Mucosa of descending colon (tissue), 3 donors: ENCODE results near the gene UNC5C. TPM values are rescaled to one million over a fixed set of nuclear protein-coding genes. Genes with fewer than 3 reads are reported as not detected.

Experiments used
- ATAC-seq: fragments of 200-7000 bp; cut with Tn5 transposase; one replicate; pipeline ENCODE4 v1.9.1; 2020; ENCODE audit warnings: mild to moderate bottlenecking, moderate library complexity
- DNase-seq, 3 donors: peaks; one replicate each; pipeline ENCODE4 v3.0.0-alpha.2; 2020
- H3K36me3 ChIP-seq: fragments of 200-600 bp; one replicate; pipeline ENCODE4 v1.8.0; 2021; ENCODE audit warnings: low read depth, mild to moderate bottlenecking
- H3K4me1 ChIP-seq: fragments of 200-600 bp; one replicate; pipeline ENCODE4 v1.8.0; 2021; ENCODE audit warnings: low read depth, mild to moderate bottlenecking
- H3K4me3 ChIP-seq: fragments of 200-600 bp; one replicate; pipeline ENCODE4 v1.8.0; 2021; ENCODE audit warnings: mild to moderate bottlenecking
- H3K9me3 ChIP-seq: fragments of 200-600 bp; one replicate; pipeline ENCODE4 v1.8.0; 2021; ENCODE audit warnings: mild to moderate bottlenecking
- CTCF ChIP-seq: fragments of 200-600 bp; IDR thresholded peaks from one replicate; pipeline ENCODE4 v1.8.0; 2022; ENCODE audit warnings: antibody characterized with exemption, mild to moderate bottlenecking
- intact Hi-C, 2 donors: fragments of 100-400 bp; cut with DNase I in 1 of 2; cut with micrococcal nuclease in 1 of 2; formaldehyde crosslinking; loops; one replicate each; pipeline versions ENCODE4 v1.11.0 to v1.11.1; 2022; cut with DNase I, micrococcal nuclease
- total RNA-seq, 3 donors: library from RNA; stranded (reverse); fragmentation: NEBNext Ultra II Directional in 2 of 3; extraction: Animal tissue kit (Norgen Biotek cat#: 25700) in 2 of 3; gene quantifications; one replicate each; pipeline versions ENCODE4 v1.2.1 to v1.2.4, GENCODE V29; 2021 to 2023
- donor health status: DM: no; HTN: no; CAD: no; lungs with moderate emphysema.
- donor health status: DM: no; HTN: no; CAD: no.
- donor health status: DM: no; HTN: yes; CAD: no.

Gene UNC5C
- total RNA-seq, 3 donors from 2014 or later = 3.1 to 7.2 (median 4.6) TPM

GRCh38 chr4:95288552-95288951 lies 260.2 kb downstream of the UNC5C start:
- Histone ChIP-seq H3K4me3 (no peak overlapping the region), H3K36me3 (no peaks in the 10 kb centered on the region), H3K9me3 (no peaks in the 10 kb centered on the region), H3K4me1 (no peaks in the 10 kb centered on the region)
- ATAC-seq (no peak), DNase-seq (no peak)
- no peak for TF ChIP-seq CTCF
- intact Hi-C loops = no loop called here

- ATAC-seq = no peak
- Histone ChIP-seq H3K4me1 (no peaks in the 10 kb centered on the region), H3K36me3 (no peaks in the 10 kb centered on the region), H3K4me3 (no peak overlapping the region), H3K9me3 (no peaks in the 10 kb centered on the region)
- intact Hi-C loops = no loop called here
- no peak for TF ChIP-seq CTCF
- DNase-seq = no peak
These were observed 263.0 kb downstream of the UNC5C start for GRCh38 chr4:95285797-95286196.

- ATAC-seq (no peak), DNase-seq (no peak)
- H3K4me1 ChIP-seq = no peaks in the 10 kb centered on the region
- H3K36me3 ChIP-seq = no peaks in the 10 kb centered on the region
- intact Hi-C loops = no loop called here
- TF ChIP-seq CTCF = no peak
- no peaks in the 10 kb centered on the region for H3K9me3 ChIP-seq
- no peak overlapping the region for H3K4me3 ChIP-seq
These were observed 264.1 kb downstream of the UNC5C start for GRCh38 chr4:95284655-95285054.

GRCh38 chr4:95283320-95283719 lies 265.5 kb downstream of the UNC5C start:
- no peak for DNase-seq
- Histone ChIP-seq H3K9me3 (no peaks in the 10 kb centered on the region), H3K4me3 (no peak overlapping the region), H3K36me3 (no peaks in the 10 kb centered on the region), H3K4me1 (no peaks in the 10 kb centered on the region)
- ATAC-seq = no peak
- no peak for TF ChIP-seq CTCF
- intact Hi-C loops = no loop called here

- DNase-seq (no peak), ATAC-seq (no peak)
- TF ChIP-seq CTCF = no peak
- intact Hi-C loops = no loop called here
- Histone ChIP-seq H3K36me3 (no peaks in the 10 kb centered on the region), H3K4me3 (no peak overlapping the region), H3K4me1 (no peaks in the 10 kb centered on the region), H3K9me3 (no peaks in the 10 kb centered on the region)
These were observed 276.0 kb downstream of the UNC5C start for GRCh38 chr4:95272797-95273196.

- no peaks in the 10 kb centered on the region for H3K36me3 ChIP-seq
- ATAC-seq (no peak), DNase-seq (no peak)
- intact Hi-C loops = no loop called here
- no peak overlapping the region for H3K4me3 ChIP-seq
- TF ChIP-seq CTCF = no peak
- H3K9me3 ChIP-seq = no peaks in the 10 kb centered on the region
- no peaks in the 10 kb centered on the region for H3K4me1 ChIP-seq
These were observed 276.7 kb downstream of the UNC5C start for GRCh38 chr4:95272036-95272435.
